Pancreas (tissue), 10 donors: ENCODE data around the gene PARVG. TPM values are rescaled to one million over a fixed set of nuclear protein-coding genes. Genes with fewer than 3 reads are reported as not detected.
A peak's percentile ranks its signal among the peaks of the same experiment; 100 is the strongest.

Experiments used
- ATAC-seq, 4 donors: fragments of 200-7000 bp; cut with Tn5 transposase; one replicate each; pipeline versions ENCODE4 v1.8.0 to v1.9.1; 2020; ENCODE audit warnings: mild to moderate bottlenecking in 4 of 4, moderate library complexity in 4 of 4
- DNase-seq, 6 donors: peaks; one replicate each; pipeline ENCODE4 v3.0.0-alpha.2; 2020
- FAIRE-seq: peaks from 2 replicates; lab custom pipeline; 2012; peaks lifted over from hg19 to GRCh38; lab: Jason Lieb, UNC
- H3K27ac ChIP-seq, 4 donors: fragments of 200-600 bp; sonication (generic); 1 replicate in 3 of 4; 2 replicates in 1 of 4; pipeline versions ENCODE4 v1.5.0 to v1.8.0; 2020
- H3K27me3 ChIP-seq, 4 donors: fragments of 200-600 bp; one replicate each; pipeline ENCODE4 v1.8.0; 2021
- H3K36me3 ChIP-seq, 3 donors: fragments of 200-600 bp; sonication (generic) in 1 of 3; one replicate each; pipeline versions ENCODE4 v1.5.0 to v1.8.0; 2020 to 2021
- H3K4me1 ChIP-seq, 3 donors: fragments of 200-600 bp; one replicate each; pipeline ENCODE4 v1.8.0; 2021
- H3K4me3 ChIP-seq, 4 donors: fragments of 200-600 bp; sonication (generic) in 2 of 4; one replicate each; pipeline versions ENCODE4 v1.5.0 to v1.8.0; 2020 to 2021
- H3K9me3 ChIP-seq, 4 donors: fragments of 200-600 bp; one replicate each; pipeline ENCODE4 v1.8.0; 2021
- WGBS, 2 donors: extraction: QIAGEN DNeasy Blood & Tissue Kit; methylation state at CpG; one replicate each; pipeline ENCODE4 v1.1.7; 2013; 5-methylcytosine and 5-hydroxymethylcytosine counted together
- intact Hi-C, 3 donors: fragments of 100-400 bp; cut with DNase I; formaldehyde crosslinking; loops; one replicate each; pipeline versions ENCODE4 v1.11.1 to v1.14.2; 2022
- polyA plus RNA-seq, 2 donors: library from polyadenylated mRNA; stranded (reverse); fragments of 200-250 nt; gene quantifications; one replicate each; pipeline ENCODE4 v1.2.3, GENCODE V29; 2013
- total RNA-seq, 6 donors: library from RNA; stranded (reverse); fragmentation: NEBNext Ultra II Directional in 4 of 6; extraction: Animal tissue kit (Norgen Biotek cat#: 25700) in 4 of 6; gene quantifications; one replicate each; pipeline versions ENCODE4 v1.2.1 to v1.2.4, GENCODE V29; 2021 to 2023
- TF ChIP-seq, protein P1 (sequence below), 4 donors: fragments of 200-600 bp; sonication (generic) in 3 of 4; IDR thresholded peaks; one replicate each; pipeline versions ENCODE4 v1.5.0 to v1.8.0; 2021; ENCODE audit warnings: antibody characterized with exemption in 4 of 4
- donor health status: healthy with polysubstance abuse.
- donor health status: DM: no; HTN: no; CAD: no; lungs with moderate emphysema.
- donor health status: DM: no; HTN: no; CAD: no.
- donor health status: control.
- donor health status: control.
- donor health status: Bipolar disorder and iron deficiency.
- donor health status: DM: yes; HTN: yes; CAD: no.
- donor health status: DM: no; HTN: no; CAD: no.
- donor health status: DM: no; HTN: no; CAD: no.
- donor health status: DM: yes; HTN: yes; CAD: no.

PARVG gene
- total and polyA plus RNA-seq, 8 donors = 1.1 to 17.0 (median 3.2) TPM

DNA sequence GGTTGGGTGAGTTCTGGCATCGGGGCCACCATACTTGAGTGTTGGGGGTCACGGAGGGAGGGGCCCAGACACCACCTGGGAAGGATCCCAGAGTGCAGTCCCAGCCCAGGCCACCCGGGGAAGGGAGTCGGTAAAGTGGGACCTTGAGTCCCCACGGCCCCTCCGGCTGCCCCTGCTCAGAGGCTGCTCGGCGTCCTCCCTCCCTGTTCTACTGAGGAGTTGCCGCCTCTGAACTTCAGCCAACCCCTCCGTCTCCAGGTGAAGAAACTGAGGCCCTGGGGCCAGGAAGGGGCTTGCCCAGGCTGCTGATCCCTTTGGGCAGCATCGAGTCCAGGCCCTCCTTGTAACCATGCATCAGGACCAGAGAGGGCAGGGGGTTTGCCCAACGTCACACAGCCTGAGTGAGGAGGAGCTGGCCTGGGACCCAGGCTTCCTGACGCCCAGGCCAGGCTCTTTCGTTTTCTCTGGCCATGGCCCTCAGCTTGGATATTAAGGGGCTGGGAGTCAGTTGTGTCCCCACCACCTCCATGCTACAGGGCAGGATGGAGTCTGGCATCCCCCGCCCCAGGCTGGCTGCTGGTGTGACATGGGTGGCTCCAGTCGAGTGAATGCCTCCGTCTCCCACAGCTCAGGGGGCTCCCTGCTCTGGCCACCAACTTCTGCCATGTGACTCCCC is 1.3 kb downstream of the PARVG start:
- Histone ChIP-seq H3K4me3 (peak overlapping the region in 1 of 4 donors; percentile 27), H3K36me3 (no peaks in the 10 kb centered on the region), H3K27ac (peak overlapping the region in 2 of 4 donors; percentile 47 to 70), H3K27me3 (no peaks in the 10 kb centered on the region), H3K4me1 (no peaks in the 10 kb centered on the region), H3K9me3 (no peaks in the 10 kb centered on the region)
- intact Hi-C loops = no loop called here
- ATAC-seq (peak in 1 of 4 donors; percentile 23), DNase-seq (peak in 1 of 6 donors; percentile 48), FAIRE-seq (no peak)
- 50 to 53% methylated on average over 17 of the region's 17 CpGs for WGBS, 2 donors
- TF ChIP-seq, protein P1, sequence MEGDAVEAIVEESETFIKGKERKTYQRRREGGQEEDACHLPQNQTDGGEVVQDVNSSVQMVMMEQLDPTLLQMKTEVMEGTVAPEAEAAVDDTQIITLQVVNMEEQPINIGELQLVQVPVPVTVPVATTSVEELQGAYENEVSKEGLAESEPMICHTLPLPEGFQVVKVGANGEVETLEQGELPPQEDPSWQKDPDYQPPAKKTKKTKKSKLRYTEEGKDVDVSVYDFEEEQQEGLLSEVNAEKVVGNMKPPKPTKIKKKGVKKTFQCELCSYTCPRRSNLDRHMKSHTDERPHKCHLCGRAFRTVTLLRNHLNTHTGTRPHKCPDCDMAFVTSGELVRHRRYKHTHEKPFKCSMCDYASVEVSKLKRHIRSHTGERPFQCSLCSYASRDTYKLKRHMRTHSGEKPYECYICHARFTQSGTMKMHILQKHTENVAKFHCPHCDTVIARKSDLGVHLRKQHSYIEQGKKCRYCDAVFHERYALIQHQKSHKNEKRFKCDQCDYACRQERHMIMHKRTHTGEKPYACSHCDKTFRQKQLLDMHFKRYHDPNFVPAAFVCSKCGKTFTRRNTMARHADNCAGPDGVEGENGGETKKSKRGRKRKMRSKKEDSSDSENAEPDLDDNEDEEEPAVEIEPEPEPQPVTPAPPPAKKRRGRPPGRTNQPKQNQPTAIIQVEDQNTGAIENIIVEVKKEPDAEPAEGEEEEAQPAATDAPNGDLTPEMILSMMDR (IDR thresholded peaks at IDR 0.05) = no peak

- ATAC-seq (peak in 3 of 4 donors; percentile 41 to 79 (median 78)), FAIRE-seq (no peak)
- peak overlapping the region in 2 of 4 donors; percentile 47 to 70 for H3K27ac ChIP-seq
These were observed 2.0 kb downstream of the PARVG start for GRCh38 chr22:44182588-44183286.

DNA sequence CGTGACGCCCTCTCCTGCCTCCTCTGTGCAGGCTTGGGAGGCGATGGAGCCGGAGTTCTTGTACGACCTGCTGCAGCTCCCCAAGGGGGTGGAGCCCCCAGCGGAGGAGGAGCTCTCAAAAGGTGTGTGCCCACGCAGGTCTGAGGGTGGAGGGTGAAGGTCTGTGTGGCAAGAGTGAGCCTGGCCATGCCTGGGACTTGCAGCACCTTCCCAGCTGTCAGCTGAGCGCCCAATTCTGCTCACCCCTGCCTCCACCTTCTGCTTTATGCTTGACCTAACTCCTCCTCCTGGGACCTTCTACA is 2.5 kb downstream of the PARVG start:
- intact Hi-C loops = no loop called here
- DNase-seq = no peak
- H3K9me3 ChIP-seq = no peaks in the 10 kb centered on the region
- no peak overlapping the region for H3K27ac ChIP-seq
- H3K36me3 ChIP-seq = no peaks in the 10 kb centered on the region
- no peak for FAIRE-seq
- WGBS, 2 donors = 47 to 54% methylated on average over 8 of the region's 8 CpGs
- TF ChIP-seq, protein P1 (IDR thresholded peaks at IDR 0.05) = no peak
- H3K4me1 ChIP-seq = no peaks in the 10 kb centered on the region
- no peak for ATAC-seq
- no peak overlapping the region for H3K4me3 ChIP-seq
- no peaks in the 10 kb centered on the region for H3K27me3 ChIP-seq

More at GRCh38 chr22:44182588-44183286, 2.0 kb downstream of the PARVG start:
- WGBS, 2 donors = 62 to 72% methylated on average over 17 of the region's 17 CpGs
- TF ChIP-seq, protein P1 (IDR thresholded peaks at IDR 0.05) = no peak
- DNase-seq = peak in 2 of 6 donors; percentile 54 to 61
- Histone ChIP-seq H3K27me3 (no peaks in the 10 kb centered on the region), H3K9me3 (no peaks in the 10 kb centered on the region), H3K36me3 (no peaks in the 10 kb centered on the region), H3K4me1 (no peaks in the 10 kb centered on the region), H3K4me3 (peak overlapping the region in 1 of 4 donors; percentile 27)
- intact Hi-C loops = no loop called here

DNA sequence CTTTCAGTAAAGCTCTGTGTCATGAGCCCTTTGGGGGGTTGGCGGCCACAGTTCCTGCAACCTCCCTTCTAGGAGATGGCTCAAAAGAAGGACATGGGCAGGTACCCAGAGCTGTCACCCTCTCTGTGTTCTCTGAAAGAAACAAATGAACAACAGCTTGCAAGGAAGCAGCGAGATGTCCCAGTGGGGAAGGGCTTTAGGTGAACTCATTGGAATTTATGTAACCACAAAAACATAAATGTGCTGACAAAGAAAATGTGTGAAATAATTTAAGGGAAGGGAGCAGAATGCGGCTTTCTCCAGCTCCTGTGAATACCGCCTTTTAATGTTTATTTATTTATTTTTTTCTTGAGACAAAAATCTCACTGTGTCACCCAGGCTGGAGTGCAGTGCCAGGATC is 3.3 kb downstream of the PARVG start:
- 54 to 66% methylated on average over 4 of the region's 4 CpGs for WGBS, 2 donors
- TF ChIP-seq, protein P1 (IDR thresholded peaks at IDR 0.05) = no peak
- H3K4me3 ChIP-seq = no peak overlapping the region
- no peaks in the 10 kb centered on the region for H3K27me3 ChIP-seq
- H3K27ac ChIP-seq = no peak overlapping the region
- intact Hi-C loops = no loop called here
- no peaks in the 10 kb centered on the region for H3K36me3 ChIP-seq
- DNase-seq (no peak), FAIRE-seq (no peak), ATAC-seq (no peak)
- no peaks in the 10 kb centered on the region for H3K9me3 ChIP-seq
- H3K4me1 ChIP-seq = no peaks in the 10 kb centered on the region
